Neural progenitor cell (in vitro differentiated cells): ENCODE measurements around the gene ATG9A. TPM values are rescaled to one million over a fixed set of nuclear protein-coding genes. Genes with fewer than 3 reads are reported as not detected.
A peak's percentile ranks its signal among the peaks of the same experiment; 100 is the strongest.
"Not testable (repeated sequence)": the region's sequence is repeated elsewhere in the genome, so short reads cannot be mapped to it uniquely, and the experiment has no call there.

Experiments
- DNase-seq: peaks from one replicate; pipeline ENCODE4 v3.0.0-alpha.2; 2016; ENCODE audit warnings: low spot score
- H2AFZ ChIP-seq: fragments of 200-600 bp; sonication (generic); replicated peaks from 2 replicates; pipeline ENCODE4 v1.6.1; 2016; ENCODE audit warnings: antibody characterized with exemption
- H3F3A ChIP-seq: fragments of 200-600 bp; sonication (generic); 2 replicates; pipeline ENCODE4 v1.6.1; 2016; ENCODE audit warnings: antibody characterized with exemption, low read depth
- H3K27ac ChIP-seq: fragments of 200-600 bp; sonication (generic); 2 replicates; pipeline ENCODE4 v1.5.1; 2016; ENCODE audit warnings: mild to moderate bottlenecking
- H3K27me3 ChIP-seq: fragments of 200-600 bp; sonication (generic); 2 replicates; pipeline ENCODE4 v1.6.1; 2016; ENCODE audit warnings: mild to moderate bottlenecking, moderate library complexity
- H3K36me3 ChIP-seq: fragments of 200-600 bp; sonication (generic); 2 replicates; pipeline ENCODE4 v1.5.1; 2016
- H3K4me1 ChIP-seq: fragments of 200-600 bp; sonication (generic); 2 replicates; pipeline ENCODE4 v1.6.1; 2016; ENCODE audit warnings: mixed run types
- H3K4me2 ChIP-seq: fragments of 200-600 bp; sonication (generic); 2 replicates; pipeline ENCODE4 v1.6.1; 2016
- H3K4me3 ChIP-seq: fragments of 200-600 bp; sonication (generic); 2 replicates; pipeline ENCODE4 v1.5.1; 2016
- H3K79me2 ChIP-seq: fragments of 200-600 bp; sonication (generic); 2 replicates; pipeline ENCODE4 v1.6.1; 2016; ENCODE audit warnings: low read depth
- H3K9ac ChIP-seq: fragments of 200-600 bp; sonication (generic); 2 replicates; pipeline ENCODE4 v1.6.1; 2016
- H3K9me3 ChIP-seq: fragments of 200-600 bp; sonication (generic); 2 replicates; pipeline ENCODE4 v1.5.1; 2016; ENCODE audit warnings: low read depth
- H4K20me1 ChIP-seq: fragments of 200-600 bp; sonication (generic); 2 replicates; pipeline ENCODE4 v1.6.1; 2016; ENCODE audit warnings: low read depth
- H3K27ac Mint-ChIP-seq: 3 replicates; pipeline ENCODE4 v1.8.0; 2021; ENCODE audit warnings: mixed read lengths
- H3K27me3 Mint-ChIP-seq: 2 replicates; pipeline ENCODE4 v1.8.0; 2022; ENCODE audit warnings: low read depth, mild to moderate bottlenecking, inconsistent platforms, moderate library complexity, mixed read lengths; ENCODE audit not compliant: insufficient read depth
- H3K36me3 Mint-ChIP-seq: 3 replicates; pipeline ENCODE4 v1.8.0; 2021; ENCODE audit warnings: mixed read lengths
- H3K4me1 Mint-ChIP-seq: 3 replicates; pipeline ENCODE4 v1.8.0; 2021; ENCODE audit warnings: mixed read lengths
- H3K4me3 Mint-ChIP-seq: 3 replicates; pipeline ENCODE4 v1.8.0; 2021; ENCODE audit warnings: mild to moderate bottlenecking, moderate library complexity, mixed read lengths
- H3K9me3 Mint-ChIP-seq: 3 replicates; pipeline ENCODE4 v1.8.0; 2020; ENCODE audit warnings: mixed read lengths
- CTCF ChIP-seq: fragments of 200-600 bp; sonication (generic); IDR thresholded peaks from 2 replicates; pipeline ENCODE4 v1.5.1; 2017; ENCODE audit warnings: antibody characterized with exemption, mild to moderate bottlenecking
- EZH2 ChIP-seq: fragments of 200-600 bp; sonication (generic); IDR thresholded peaks from 2 replicates; pipeline ENCODE4 v1.6.1; 2017; ENCODE audit warnings: antibody characterized with exemption, mild to moderate bottlenecking, moderate library complexity
- EZH2phosphoT487 ChIP-seq: fragments of 200-600 bp; sonication (generic); IDR thresholded peaks from 2 replicates; pipeline ENCODE4 v1.6.1; 2017; ENCODE audit warnings: antibody characterized with exemption
- total RNA-seq: library from RNA; depleted of rRNA; stranded (reverse); fragments of >200 nt; gene quantifications from 2 replicates; pipeline ENCODE4 v1.2.3, GENCODE V29; 2015; ENCODE audit warnings: low replicate concordance

The ATG9A gene
- total RNA-seq, 1 donor from 2014 or later: 32.7 TPM

- Mint-ChIP-seq H3K27me3 (peaks cover 22% of the 10 kb centered on the region), H3K36me3 (no peaks in the 10 kb centered on the region), H3K9me3 (no peaks in the 10 kb centered on the region), H3K4me3 (no peak overlapping the region), H3K4me1 (no peaks in the 10 kb centered on the region), H3K27ac (no peak overlapping the region)
- Histone ChIP-seq H3K9ac (no peak overlapping the region), H4K20me1 (no peaks in the 10 kb centered on the region), H3K4me1 (peaks cover 4% of the 10 kb centered on the region), H3K79me2 (no peaks in the 10 kb centered on the region), H3K9me3 (no peaks in the 10 kb centered on the region), H2AFZ (no peak overlapping the region), H3K4me3 (no peak overlapping the region), H3F3A (no peaks in the 10 kb centered on the region), H3K27me3 (peaks cover 18% of the 10 kb centered on the region), H3K27ac (no peak overlapping the region), H3K36me3 (no peaks in the 10 kb centered on the region), H3K4me2 (no peak overlapping the region)
- no peak for DNase-seq
- TF ChIP-seq EZH2phosphoT487 (no peak), CTCF (no peak), EZH2 (no peak)
These were observed 36.8 kb upstream of the ATG9A start for GRCh38 chr2:219266232-219266631.

GRCh38 chr2:219261024-219261855, 31.8 kb upstream of the ATG9A start:
- Histone ChIP-seq H4K20me1 (no peaks in the 10 kb centered on the region), H3K27me3 (peaks cover 68% of the 10 kb centered on the region)
- TF ChIP-seq EZH2phosphoT487: no peak
- TF ChIP-seq CTCF: no peak
- no peak for TF ChIP-seq EZH2

GRCh38 chr2:219258942-219259341, 29.5 kb upstream of the ATG9A start:
- H3K9me3 Mint-ChIP-seq, H4K20me1 ChIP-seq, H3K27ac ChIP-seq, H3K4me2 ChIP-seq, H3K9ac ChIP-seq, H3K9me3 ChIP-seq, H3K4me3 Mint-ChIP-seq, H3K4me1 ChIP-seq, H3F3A ChIP-seq, H3K36me3 ChIP-seq, H3K4me3 ChIP-seq, H3K4me1 Mint-ChIP-seq, H3K27ac Mint-ChIP-seq, H2AFZ ChIP-seq, H3K79me2 ChIP-seq, DNase-seq, H3K36me3 Mint-ChIP-seq: not testable (repeated sequence)
- peaks cover 91% of the 10 kb centered on the region for H3K27me3 ChIP-seq
- peaks cover 48% of the 10 kb centered on the region for H3K27me3 Mint-ChIP-seq

More at GRCh38 chr2:219261024-219261855, 31.8 kb upstream of the ATG9A start:
- Mint-ChIP-seq H3K27ac (no peak overlapping the region), H3K4me3 (no peak overlapping the region), H3K4me1 (no peaks in the 10 kb centered on the region), H3K9me3 (no peaks in the 10 kb centered on the region), H3K27me3 (peaks cover 34% of the 10 kb centered on the region), H3K36me3 (no peaks in the 10 kb centered on the region)
- no peaks in the 10 kb centered on the region for H3K9me3 ChIP-seq
- no peaks in the 10 kb centered on the region for H3F3A ChIP-seq
- H3K4me2 ChIP-seq: no peak overlapping the region
- peaks cover 4% of the 10 kb centered on the region for H3K4me1 ChIP-seq
- no peaks in the 10 kb centered on the region for H3K79me2 ChIP-seq
- no peak for DNase-seq
- no peak overlapping the region for H3K9ac ChIP-seq
- H3K27ac ChIP-seq: no peak overlapping the region
- H2AFZ ChIP-seq: no peak overlapping the region
- H3K4me3 ChIP-seq: no peak overlapping the region
- no peaks in the 10 kb centered on the region for H3K36me3 ChIP-seq

DNA sequence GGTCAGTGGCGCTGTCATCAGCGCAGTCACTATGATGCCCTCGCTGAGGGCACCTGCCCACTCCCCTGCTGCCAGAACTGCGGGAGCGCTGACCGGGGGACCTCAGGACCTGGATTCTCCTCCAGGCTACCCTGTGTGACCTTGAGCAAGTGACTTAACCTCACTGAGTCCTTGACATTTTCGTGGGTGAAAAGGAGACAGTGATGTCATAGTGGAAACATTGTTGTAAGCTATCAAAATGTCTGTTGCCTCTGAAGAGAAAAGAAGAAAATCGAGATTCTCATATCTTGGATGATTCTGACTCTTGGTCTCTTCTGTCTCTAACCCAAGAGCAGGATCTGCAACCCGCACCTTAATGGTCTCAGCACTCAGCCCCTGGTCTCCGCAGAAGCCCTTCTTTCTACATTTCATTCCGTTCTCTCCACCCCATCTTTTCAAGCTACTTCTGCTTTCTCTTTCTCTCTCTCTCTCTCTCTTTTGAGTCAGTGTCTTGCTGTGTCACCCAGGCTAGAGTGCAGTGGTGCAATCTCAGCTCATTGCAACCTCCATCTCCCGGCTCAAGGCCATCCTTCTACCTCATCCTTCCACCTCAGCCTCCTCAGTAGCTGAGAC, 25.3 kb upstream of the ATG9A start:
- Mint-ChIP-seq H3K36me3 (no peaks in the 10 kb centered on the region), H3K27me3 (peaks cover 66% of the 10 kb centered on the region), H3K27ac (no peak overlapping the region), H3K9me3 (no peaks in the 10 kb centered on the region), H3K4me1 (peaks cover 13% of the 10 kb centered on the region), H3K4me3 (peak overlapping the region; percentile 46)
- no peaks in the 10 kb centered on the region for H3K36me3 ChIP-seq
- no peaks in the 10 kb centered on the region for H3K9me3 ChIP-seq
- peaks cover 89% of the 10 kb centered on the region for H3K27me3 ChIP-seq
- H3K9ac ChIP-seq: no peak overlapping the region
- H3K4me1 ChIP-seq: peaks cover 7% of the 10 kb centered on the region
- no peak overlapping the region for H2AFZ ChIP-seq
- TF ChIP-seq EZH2 (peak; percentile 65), CTCF (no peak), EZH2phosphoT487 (peak; percentile 46)
- peaks cover 12% of the 10 kb centered on the region for H4K20me1 ChIP-seq
- H3K79me2 ChIP-seq: no peaks in the 10 kb centered on the region
- H3K4me2 ChIP-seq: peak overlapping the region; percentile 78
- peaks cover 3% of the 10 kb centered on the region for H3F3A ChIP-seq
- H3K4me3 ChIP-seq: peak overlapping the region; percentile 34
- no peak overlapping the region for H3K27ac ChIP-seq
- DNase-seq: no peak
